Fibroblast of mammary gland (primary cell): ENCODE measurements around the gene IPMK.

Experiments
- DNase-seq: peaks from one replicate; pipeline ENCODE4 v3.0.0-alpha.2; 2010; ENCODE audit warnings: low read depth
- H3K4me3 ChIP-seq: 2 replicates; pipeline ENCODE4 v1.5.1; 2011; ENCODE audit warnings: low read depth, mild to moderate bottlenecking, low read length, moderate library complexity; ENCODE audit not compliant: control insufficient read depth
- TF ChIP-seq, protein P1 (sequence below): conservative IDR thresholded peaks from 2 replicates; pipeline ENCODE4 v1.5.1; 2011; ENCODE audit warnings: low read depth, low read length, inconsistent platforms; ENCODE audit not compliant: control insufficient read depth, insufficient read depth

The IPMK gene

DNA sequence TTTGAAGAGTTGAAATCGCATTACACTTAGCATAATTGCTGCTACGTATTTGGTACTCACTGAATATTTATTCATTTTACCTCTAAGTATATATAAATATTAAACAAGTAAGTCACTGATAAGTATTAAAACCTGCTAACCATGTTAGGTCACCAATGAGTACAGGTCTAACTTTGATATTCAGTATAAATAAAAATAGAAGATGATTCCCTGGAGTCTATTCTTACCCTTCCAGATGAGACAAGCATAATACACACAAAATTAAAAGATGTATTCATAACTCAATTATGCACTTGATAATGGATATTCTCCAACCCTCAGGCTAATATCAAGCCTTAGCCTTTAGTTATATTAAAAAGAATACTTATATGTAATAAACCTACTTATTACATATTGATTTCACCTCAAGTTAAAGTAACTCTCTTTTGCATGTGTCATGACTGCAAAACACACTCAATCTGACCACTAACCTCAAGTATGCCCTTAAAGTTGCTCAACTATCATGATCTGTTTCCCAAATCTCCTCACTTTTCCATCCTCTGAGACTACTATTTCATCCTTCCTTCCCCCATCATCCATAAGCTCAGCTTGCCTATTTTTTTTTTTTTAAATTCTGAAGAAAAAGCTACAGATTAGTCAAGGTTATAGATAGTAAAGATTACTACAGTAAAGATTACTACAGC is 46.8 kb downstream of the IPMK start:
- DNase-seq = peak; percentile 85
- H3K4me3 ChIP-seq = no peak overlapping the region
- TF ChIP-seq, protein P1, sequence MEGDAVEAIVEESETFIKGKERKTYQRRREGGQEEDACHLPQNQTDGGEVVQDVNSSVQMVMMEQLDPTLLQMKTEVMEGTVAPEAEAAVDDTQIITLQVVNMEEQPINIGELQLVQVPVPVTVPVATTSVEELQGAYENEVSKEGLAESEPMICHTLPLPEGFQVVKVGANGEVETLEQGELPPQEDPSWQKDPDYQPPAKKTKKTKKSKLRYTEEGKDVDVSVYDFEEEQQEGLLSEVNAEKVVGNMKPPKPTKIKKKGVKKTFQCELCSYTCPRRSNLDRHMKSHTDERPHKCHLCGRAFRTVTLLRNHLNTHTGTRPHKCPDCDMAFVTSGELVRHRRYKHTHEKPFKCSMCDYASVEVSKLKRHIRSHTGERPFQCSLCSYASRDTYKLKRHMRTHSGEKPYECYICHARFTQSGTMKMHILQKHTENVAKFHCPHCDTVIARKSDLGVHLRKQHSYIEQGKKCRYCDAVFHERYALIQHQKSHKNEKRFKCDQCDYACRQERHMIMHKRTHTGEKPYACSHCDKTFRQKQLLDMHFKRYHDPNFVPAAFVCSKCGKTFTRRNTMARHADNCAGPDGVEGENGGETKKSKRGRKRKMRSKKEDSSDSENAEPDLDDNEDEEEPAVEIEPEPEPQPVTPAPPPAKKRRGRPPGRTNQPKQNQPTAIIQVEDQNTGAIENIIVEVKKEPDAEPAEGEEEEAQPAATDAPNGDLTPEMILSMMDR = no peak

DNA sequence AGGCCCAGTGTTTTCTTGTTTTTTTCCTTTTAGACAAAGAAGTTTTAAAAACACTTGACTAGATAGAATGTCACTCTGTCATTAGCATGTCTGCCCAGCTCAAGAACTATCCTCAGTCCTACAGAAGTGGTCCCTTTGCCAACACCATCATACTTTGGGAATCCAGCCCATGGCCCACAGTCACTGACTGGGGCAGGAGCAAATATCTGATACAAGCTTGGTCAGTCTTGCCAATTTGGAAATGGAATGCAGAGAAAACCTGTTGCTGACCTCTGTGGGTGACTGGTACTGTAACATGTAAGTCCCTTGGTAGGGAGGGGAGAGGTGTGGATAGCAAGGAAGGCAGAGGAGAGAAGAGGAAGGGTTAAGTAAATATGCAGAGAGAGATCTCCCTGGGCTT is 47.8 kb downstream of the IPMK start:
- no peak overlapping the region for H3K4me3 ChIP-seq
- TF ChIP-seq, protein P1 = no peak
- DNase-seq = no peak

DNA sequence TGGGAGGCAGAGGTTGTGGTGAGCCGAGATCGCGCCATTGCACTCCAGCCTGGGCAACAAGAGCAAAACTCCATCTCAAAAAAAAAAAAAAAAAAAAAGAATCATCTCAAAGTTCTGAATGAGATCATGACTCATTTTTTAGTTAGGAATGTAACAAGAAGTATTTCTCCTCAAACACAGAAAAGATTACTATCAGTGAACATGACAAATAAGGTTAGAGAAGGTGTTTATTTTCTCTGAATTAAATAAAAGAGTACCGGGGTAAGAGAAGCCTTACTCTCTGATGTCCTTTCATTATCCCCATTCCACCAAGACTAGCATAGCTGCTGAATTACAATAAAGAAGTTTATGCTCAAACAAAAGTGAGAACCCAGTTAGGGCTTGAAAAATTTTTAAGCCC is 50.1 kb downstream of the IPMK start:
- TF ChIP-seq, protein P1 = no peak
- H3K4me3 ChIP-seq = no peak overlapping the region
- no peak for DNase-seq

DNA sequence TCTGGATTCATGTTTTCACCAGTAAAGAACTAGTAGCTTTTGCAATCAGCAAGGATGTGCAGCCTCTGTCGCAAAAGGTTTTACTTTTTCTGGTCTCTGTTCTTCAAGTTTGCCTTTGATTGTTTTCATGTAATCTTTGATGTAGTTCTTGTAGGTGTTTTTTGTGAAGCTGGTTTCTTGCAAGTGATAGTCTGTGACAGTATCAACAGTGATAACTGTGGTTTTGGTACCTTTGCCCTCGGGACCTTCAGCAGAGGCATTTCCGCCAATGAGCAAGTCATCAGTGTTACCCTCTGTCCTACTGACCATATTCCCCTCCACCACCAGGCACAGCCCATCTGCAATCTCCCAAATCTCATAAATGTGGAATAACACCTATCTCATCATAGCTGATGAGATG is 55.1 kb downstream of the IPMK start:
- TF ChIP-seq, protein P1 = no peak
- no peak for DNase-seq
- H3K4me3 ChIP-seq = no peak overlapping the region

DNA sequence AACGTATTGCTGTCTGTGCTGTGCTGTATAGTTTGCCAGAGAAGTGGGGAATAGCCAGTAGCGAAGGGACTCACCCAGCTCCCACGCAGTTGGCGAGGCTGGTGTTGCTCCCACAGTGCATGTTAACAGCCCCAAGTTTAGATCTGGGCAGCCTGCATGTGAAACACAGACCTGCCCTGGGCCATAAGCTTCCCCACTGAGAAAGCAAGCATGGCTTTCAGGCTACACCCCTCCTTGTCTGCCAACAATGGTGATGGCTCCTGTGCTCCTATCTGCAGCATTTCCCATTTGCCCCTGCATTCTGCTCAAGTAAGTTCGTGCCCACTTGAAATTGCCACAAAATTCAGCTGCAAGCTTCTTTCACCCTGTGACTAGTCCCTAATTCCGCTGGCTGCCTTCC is 57.5 kb downstream of the IPMK start:
- no peak overlapping the region for H3K4me3 ChIP-seq
- DNase-seq = no peak
- TF ChIP-seq, protein P1 = no peak

DNA sequence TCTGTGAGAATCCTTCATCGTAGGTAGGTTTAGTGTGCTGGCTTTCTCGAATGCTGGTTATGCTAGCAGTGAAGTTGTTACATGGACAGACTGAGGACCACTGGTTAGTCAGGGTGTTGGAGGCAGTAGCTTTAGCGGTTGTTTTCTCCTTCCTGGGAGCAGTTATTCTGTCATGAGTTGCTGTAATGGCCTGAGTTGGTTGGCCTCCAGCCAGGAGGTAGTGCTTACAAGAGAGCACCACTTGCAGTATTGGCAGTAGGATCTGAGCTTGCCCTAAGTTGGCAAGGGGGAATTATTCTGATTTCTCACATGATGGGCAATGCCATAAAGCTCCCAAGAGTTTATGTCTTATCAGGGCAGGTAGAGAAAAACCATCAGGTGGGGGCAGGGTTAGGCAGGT is 58.0 kb downstream of the IPMK start:
- H3K4me3 ChIP-seq = no peak overlapping the region
- TF ChIP-seq, protein P1 = no peak
- DNase-seq = peak; percentile 15

DNA sequence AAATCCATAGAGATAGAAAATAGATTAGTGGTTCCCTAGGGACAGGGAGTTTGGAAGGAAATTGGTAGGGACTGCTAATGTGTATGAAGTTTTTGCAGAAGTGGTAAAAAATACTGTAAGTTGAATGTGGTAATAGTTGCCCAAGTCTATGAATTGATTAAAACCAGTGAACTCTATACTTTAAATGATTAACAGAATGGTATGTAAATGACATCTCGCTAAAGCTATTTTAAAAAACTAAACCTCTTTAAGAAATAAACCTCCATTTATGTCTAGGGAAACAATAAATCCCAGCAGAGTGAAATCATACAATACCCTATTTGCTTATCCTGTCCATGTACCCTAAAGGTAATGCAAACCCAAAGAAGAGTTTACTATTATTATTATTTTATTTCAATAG is 61.4 kb downstream of the IPMK start:
- TF ChIP-seq, protein P1 = no peak
- no peak for DNase-seq
- H3K4me3 ChIP-seq = no peak overlapping the region
